IPS-15b (cell line): Measurements from ENCODE around the gene PAGE1.
"Not testable (repeated sequence)": the region's sequence is repeated elsewhere in the genome, so short reads cannot be mapped to it uniquely, and the experiment has no call there.

Experiments
- H3K27me3 ChIP-seq: one replicate; pipeline ENCODE4 v1.6.1; 2013; ENCODE audit warnings: low read length; ENCODE audit not compliant: control insufficient read depth, insufficient read depth
- H3K36me3 ChIP-seq: one replicate; pipeline ENCODE4 v1.6.1; 2013; ENCODE audit warnings: low read length; ENCODE audit not compliant: control insufficient read depth, insufficient read depth
- H3K4me1 ChIP-seq: one replicate; pipeline ENCODE4 v1.6.1; 2013; ENCODE audit warnings: mild to moderate bottlenecking, low read length; ENCODE audit not compliant: control insufficient read depth, insufficient read depth
- H3K4me3 ChIP-seq: one replicate; pipeline ENCODE4 v1.5.1; 2013; ENCODE audit warnings: low read depth, low read length
- H3K9ac ChIP-seq: one replicate; pipeline ENCODE4 v1.6.1; 2013; ENCODE audit warnings: low read depth, mild to moderate bottlenecking, low read length
- H3K9me3 ChIP-seq: one replicate; pipeline ENCODE4 v1.6.1; 2013; ENCODE audit warnings: mild to moderate bottlenecking, low read length; ENCODE audit not compliant: control insufficient read depth, insufficient read depth

Gene PAGE1

GRCh38 chrX:49695276-49696180 is at the start of gene PAGE1:
Gene PAGE1 (minus strand): TSS chrX:49695984. CDS start chrX:49694770, 1,214 bp downstream.
- no peaks in the 10 kb centered on the region for H3K4me1 ChIP-seq
- no peak within 1 kb of the TSS for H3K9ac ChIP-seq
- H3K27me3 ChIP-seq: no peaks in the 10 kb centered on the region
- H3K36me3 ChIP-seq: no peaks in the 10 kb centered on the region
- H3K4me3 ChIP-seq: no peak within 1 kb of the TSS
- no peaks in the 10 kb centered on the region for H3K9me3 ChIP-seq

- H3K4me3 ChIP-seq, H3K36me3 ChIP-seq, H3K9me3 ChIP-seq, H3K9ac ChIP-seq, H3K4me1 ChIP-seq, H3K27me3 ChIP-seq: not testable (repeated sequence)
Observed at GRCh38 chrX:49741501-49741900, 45.7 kb upstream of the PAGE1 start.

- Histone ChIP-seq H3K9ac (no peak overlapping the region), H3K9me3 (no peaks in the 10 kb centered on the region), H3K27me3 (no peaks in the 10 kb centered on the region), H3K4me1 (no peaks in the 10 kb centered on the region), H3K36me3 (no peaks in the 10 kb centered on the region), H3K4me3 (no peak overlapping the region)
Observed at GRCh38 chrX:49727847-49728246, 32.1 kb upstream of the PAGE1 start.

- no peaks in the 10 kb centered on the region for H3K27me3 ChIP-seq
- no peaks in the 10 kb centered on the region for H3K4me1 ChIP-seq
- H3K4me3 ChIP-seq: no peak overlapping the region
- H3K36me3 ChIP-seq: no peaks in the 10 kb centered on the region
- H3K9ac ChIP-seq: no peak overlapping the region
- no peaks in the 10 kb centered on the region for H3K9me3 ChIP-seq
Observed at GRCh38 chrX:49726966-49727365, 31.2 kb upstream of the PAGE1 start.

GRCh38 chrX:49725923-49726904 is 30.4 kb upstream of the PAGE1 start:
- no peaks in the 10 kb centered on the region for H3K27me3 ChIP-seq
- H3K36me3 ChIP-seq: no peaks in the 10 kb centered on the region
- H3K4me1 ChIP-seq: no peaks in the 10 kb centered on the region
- H3K9ac ChIP-seq: no peak overlapping the region
- H3K4me3 ChIP-seq: no peak overlapping the region
- no peaks in the 10 kb centered on the region for H3K9me3 ChIP-seq

GRCh38 chrX:49725401-49725800 is 29.6 kb upstream of the PAGE1 start:
- Histone ChIP-seq H3K4me1 (peaks cover 3% of the 10 kb centered on the region), H3K9ac (no peak overlapping the region), H3K27me3 (no peaks in the 10 kb centered on the region), H3K4me3 (no peak overlapping the region), H3K9me3 (no peaks in the 10 kb centered on the region), H3K36me3 (no peaks in the 10 kb centered on the region)

- H3K4me3 ChIP-seq, H3K4me1 ChIP-seq, H3K9me3 ChIP-seq, H3K27me3 ChIP-seq, H3K9ac ChIP-seq, H3K36me3 ChIP-seq: not testable (repeated sequence)
Observed at GRCh38 chrX:49720106-49720505, 24.3 kb upstream of the PAGE1 start.

- H3K4me3 ChIP-seq: no peak overlapping the region
- no peaks in the 10 kb centered on the region for H3K36me3 ChIP-seq
- H3K27me3 ChIP-seq: no peaks in the 10 kb centered on the region
- no peak overlapping the region for H3K9ac ChIP-seq
- H3K9me3 ChIP-seq: no peaks in the 10 kb centered on the region
- H3K4me1 ChIP-seq: peaks cover 2% of the 10 kb centered on the region
Observed at GRCh38 chrX:49712577-49712976, 16.8 kb upstream of the PAGE1 start.

- Histone ChIP-seq H3K4me3 (no peak overlapping the region), H3K9ac (no peak overlapping the region), H3K27me3 (no peaks in the 10 kb centered on the region)
Observed at GRCh38 chrX:49710744-49711319, 15.0 kb upstream of the PAGE1 start.

GRCh38 chrX:49704691-49705404 is 9.1 kb upstream of the PAGE1 start:
- no peaks in the 10 kb centered on the region for H3K27me3 ChIP-seq

More at GRCh38 chrX:49710744-49711319, 15.0 kb upstream of the PAGE1 start:
- Histone ChIP-seq H3K36me3 (no peaks in the 10 kb centered on the region), H3K4me1 (peaks cover 2% of the 10 kb centered on the region), H3K9me3 (no peaks in the 10 kb centered on the region)

GRCh38 chrX:49701933-49702332 is 6.1 kb upstream of the PAGE1 start:
- Histone ChIP-seq H3K27me3 (no peaks in the 10 kb centered on the region), H3K4me1 (no peaks in the 10 kb centered on the region), H3K36me3 (no peaks in the 10 kb centered on the region), H3K9ac (no peak overlapping the region), H3K4me3 (no peak overlapping the region), H3K9me3 (no peaks in the 10 kb centered on the region)

More at GRCh38 chrX:49704691-49705404, 9.1 kb upstream of the PAGE1 start:
- Histone ChIP-seq H3K4me1 (no peaks in the 10 kb centered on the region), H3K9ac (no peak overlapping the region), H3K9me3 (no peaks in the 10 kb centered on the region), H3K4me3 (no peak overlapping the region), H3K36me3 (no peaks in the 10 kb centered on the region)
